Frontal cortex (tissue), 4 donors: ENCODE data around the gene PEPD. TPM values are rescaled to one million over a fixed set of nuclear protein-coding genes. Genes with fewer than 3 reads are reported as not detected.

Experiments used
- DNase-seq, 2 donors: peaks; one replicate each; pipeline ENCODE4 v3.0.0; 2012; ENCODE audit warnings: low spot score in 2 of 2
- FAIRE-seq: peaks from 2 replicates; lab custom pipeline; 2012; peaks lifted over from hg19 to GRCh38; lab: Jason Lieb, UNC
- total RNA-seq: library from RNA; depleted of rRNA; stranded (reverse); fragments of >200 nt; gene quantifications from one replicate; pipeline ENCODE4 v1.2.3, GENCODE V29; 2014
- donor health status: control.
- donor health status: control.
- donor health status: control.

The PEPD gene
- total RNA-seq, 1 donor from 2014 or later = 28.1 TPM

DNA sequence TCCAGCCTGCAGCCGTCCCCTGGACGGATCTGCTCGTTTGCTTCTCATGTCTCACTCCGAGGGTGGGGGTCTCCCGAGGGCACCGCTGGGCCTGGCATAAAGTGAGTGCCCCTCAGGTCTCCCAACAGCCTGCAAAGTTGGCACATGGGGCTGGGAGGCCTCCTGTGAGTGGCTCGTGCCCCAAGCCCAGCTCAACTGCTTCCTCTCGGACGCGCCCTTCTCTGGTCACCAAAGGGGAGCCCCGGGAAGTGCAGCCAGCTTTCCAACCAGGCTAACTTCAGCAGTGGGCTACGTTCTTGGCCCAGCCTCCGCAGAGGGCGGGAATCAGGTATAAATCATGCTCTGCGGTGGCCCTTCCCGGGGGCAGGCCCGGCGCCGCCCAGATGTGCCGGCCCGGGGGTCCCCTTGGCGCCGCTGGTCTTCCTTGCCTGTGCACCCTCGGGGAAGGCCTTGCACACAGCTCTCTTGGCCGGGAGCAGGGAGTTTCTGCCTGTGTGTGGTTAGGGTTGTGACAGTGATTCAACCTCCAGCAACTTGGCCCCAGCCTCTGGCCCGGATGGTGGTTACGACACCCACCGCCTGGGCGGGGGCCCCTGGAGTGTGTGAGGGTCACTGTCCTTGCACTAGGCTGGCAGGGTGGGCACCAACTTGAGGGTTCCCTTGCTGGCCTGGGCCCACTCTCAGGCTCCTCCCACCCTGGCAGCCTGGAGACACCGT lies 127.4 kb downstream of the PEPD start:
- DNase-seq = peak in 1 of 2 donors; percentile 15
- no peak for FAIRE-seq

- DNase-seq (peak in 1 of 2 donors; percentile 26), FAIRE-seq (no peak)
Observed at GRCh38 chr19:33393286-33394005, 128.1 kb downstream of the PEPD start.

GRCh38 chr19:33392341-33393285 lies 129.0 kb downstream of the PEPD start:
- FAIRE-seq = no peak
- peak; percentile 28 to 42 for DNase-seq

- DNase-seq (peak; percentile 24 to 29), FAIRE-seq (no peak)
Observed at GRCh38 chr19:33391631-33392249, 129.9 kb downstream of the PEPD start.

- DNase-seq (peak in 1 of 2 donors; percentile 14), FAIRE-seq (no peak)
Observed at GRCh38 chr19:33390908-33391630, 130.5 kb downstream of the PEPD start.

DNA sequence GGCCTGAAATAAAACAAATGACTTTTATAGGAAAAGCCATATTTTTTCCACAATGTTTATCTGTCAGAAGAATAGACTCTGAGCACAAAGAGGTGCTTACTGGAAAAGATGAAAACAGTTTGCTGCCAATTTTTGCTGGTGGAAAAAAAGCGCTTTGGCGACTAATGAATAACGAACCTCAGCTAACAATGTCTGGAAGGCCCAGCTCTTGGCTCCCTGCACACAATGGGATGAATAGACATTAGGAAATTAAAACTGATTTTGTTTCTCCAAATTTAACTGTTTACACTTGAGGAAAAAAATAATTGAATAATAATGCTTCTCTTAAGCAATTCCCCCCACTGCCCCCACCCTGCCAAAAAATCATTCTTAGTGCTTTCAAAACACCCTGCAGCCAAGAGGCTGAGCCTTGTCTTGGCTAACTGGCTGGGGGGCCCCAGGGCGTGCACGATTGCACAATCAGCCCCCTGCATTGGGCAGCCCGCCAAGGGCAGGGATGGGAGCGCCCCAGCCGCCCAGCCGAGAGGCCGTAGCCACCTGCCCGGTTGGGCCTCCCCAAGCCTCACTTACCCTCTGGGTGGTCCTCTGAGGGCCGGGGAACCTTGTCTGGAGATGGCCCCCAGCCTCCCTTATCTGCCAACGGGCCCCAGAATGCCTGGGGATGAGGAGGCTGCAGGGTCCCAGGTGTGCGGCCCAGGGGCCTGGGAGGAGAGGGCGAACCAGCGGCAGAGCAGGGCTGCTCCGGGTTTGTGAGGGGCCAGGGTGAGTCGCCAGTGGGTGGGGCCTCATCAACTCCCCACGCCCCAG lies 131.3 kb downstream of the PEPD start:
- peak; percentile 64 for FAIRE-seq
- DNase-seq = peak; percentile 62 to 81

DNA sequence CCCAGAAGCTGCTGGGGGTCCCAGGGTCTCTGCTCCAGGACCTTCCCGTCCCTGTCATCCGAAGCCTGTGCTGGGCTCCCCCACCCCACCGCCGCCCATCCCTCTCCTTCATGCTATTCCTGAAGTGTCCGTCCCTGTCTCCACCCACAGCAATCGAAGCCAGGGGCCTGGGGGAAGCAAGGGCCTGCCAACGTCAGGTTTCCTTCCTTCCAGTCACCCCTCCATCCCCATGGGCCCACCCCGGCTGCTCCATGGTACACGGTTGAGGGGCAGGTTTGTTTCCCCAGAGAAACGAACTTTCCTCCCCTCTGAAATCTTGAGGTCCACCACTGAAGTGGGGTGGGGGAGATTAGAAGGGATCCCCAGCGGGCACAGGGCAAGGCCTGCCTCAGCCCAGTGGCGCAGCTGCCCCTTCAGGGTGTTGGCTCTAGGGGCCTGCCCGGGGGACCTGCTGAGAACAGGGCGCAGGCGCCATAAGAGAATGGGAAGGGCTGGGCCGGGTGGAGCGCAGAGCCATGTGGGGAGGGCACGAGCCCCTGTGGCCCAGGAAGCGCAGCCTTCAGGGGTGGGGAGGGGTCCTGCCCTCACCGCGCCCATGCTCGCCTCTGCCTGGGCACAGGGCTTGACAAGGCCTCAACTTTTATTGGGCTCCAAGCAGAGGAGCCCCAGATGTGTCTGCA lies 132.0 kb downstream of the PEPD start:
- FAIRE-seq = no peak
- peak in 1 of 2 donors; percentile 19 for DNase-seq

DNA sequence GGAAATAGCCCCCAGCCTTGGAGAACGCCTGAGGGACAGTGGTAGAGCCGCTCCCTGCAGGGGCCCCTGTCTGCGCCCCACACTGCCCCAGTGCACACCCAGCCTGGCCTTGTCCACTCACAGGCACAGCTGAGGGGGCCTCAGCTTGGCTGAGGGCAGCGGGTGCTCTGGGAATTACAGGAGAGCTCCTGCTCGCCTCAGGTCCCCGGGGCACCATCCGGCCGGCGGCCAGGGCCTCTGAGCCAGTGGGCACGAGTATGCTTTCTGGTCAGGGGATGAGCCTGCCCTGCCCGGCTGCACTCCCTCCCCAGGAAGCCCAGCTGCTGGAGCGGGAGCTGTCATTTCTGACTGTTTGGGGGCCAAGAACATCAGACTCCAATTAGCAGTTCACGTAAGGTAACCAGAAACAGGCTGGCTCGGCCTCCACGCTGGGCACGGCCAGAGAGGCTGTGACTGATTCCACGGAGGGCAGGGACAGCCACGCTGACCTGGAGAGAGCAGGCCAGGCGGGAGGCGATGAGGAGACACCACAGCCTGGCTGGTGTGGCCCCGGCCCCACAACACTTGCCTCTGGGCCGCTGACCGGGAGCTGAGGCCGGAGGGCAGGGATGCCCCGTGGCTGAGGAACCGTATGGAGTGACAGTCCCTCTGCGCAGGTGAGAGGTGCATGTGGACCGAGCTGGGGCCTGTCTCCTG lies 132.7 kb downstream of the PEPD start:
- no peak for FAIRE-seq
- DNase-seq = peak; percentile 21 to 43

DNA sequence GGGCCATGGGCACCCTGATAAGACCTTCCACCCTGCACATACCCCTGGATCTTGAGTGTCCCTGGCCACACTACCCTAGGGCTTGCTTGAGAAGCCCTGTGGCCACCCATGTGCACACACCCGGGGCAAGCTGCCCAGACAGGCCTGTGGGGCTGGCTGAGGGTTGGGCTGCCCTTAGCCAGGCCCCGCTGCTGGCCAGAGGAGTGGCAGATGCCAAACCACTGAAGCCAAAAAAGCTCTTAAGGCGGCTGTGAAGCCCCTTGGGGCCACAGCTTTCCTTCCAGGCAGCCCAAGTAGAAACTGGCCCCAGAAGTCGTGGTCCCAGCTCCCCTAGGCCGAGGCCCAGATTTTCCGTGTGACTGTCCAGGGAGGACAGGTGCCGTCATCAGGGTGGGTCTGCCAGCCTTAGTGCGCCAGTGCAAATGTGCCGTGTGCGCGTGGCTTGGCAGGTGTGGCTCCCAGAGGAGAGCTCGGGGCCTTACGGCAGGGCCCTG lies 133.3 kb downstream of the PEPD start:
- FAIRE-seq (no peak), DNase-seq (peak; percentile 21 to 39)

DNA sequence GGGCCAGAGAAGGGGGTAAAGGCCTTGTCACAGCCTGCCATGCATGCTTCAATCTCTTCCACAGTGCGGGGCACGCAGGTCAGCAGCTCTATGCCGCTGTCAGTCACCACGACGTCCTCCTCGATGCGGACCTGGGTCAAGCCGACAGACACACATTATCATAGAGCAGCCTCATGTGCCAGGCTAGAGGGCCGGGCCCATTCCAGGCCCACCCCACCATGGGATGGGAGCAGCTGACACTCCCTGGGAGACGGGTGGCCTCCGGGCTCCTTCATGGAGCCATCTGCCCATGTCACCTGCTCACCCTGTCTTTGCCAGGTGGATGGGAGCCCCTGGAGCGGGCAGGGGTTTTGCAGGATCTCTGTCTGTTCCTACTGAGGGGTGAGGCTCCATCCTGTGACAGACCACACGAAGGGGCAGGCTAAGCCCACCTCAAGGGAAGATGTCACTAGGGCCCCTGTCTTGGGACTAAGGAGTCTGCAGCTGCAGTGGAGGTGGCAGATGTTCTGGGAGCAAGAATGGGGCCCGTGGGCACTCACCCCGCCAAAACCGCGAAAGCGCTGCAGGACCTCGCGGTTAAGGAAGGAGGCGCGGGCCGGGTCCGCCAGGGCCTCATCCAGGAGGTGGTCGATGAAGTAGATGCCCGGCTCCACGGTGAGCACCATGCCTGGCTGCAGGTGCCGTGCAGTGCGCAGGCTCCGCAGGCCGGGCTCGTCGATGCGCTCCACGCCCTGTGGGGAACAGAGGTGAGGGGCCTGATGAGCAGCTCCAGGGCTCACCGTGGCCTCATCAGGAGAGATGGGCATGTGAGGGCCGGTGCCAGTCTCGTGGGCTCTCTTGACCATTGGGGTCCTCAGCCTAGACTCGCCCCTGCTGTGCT lies 134.0 kb downstream of the PEPD start:
- FAIRE-seq (no peak), DNase-seq (no peak)

GRCh38 chr19:33386361-33386858 lies 135.2 kb downstream of the PEPD start:
- FAIRE-seq (no peak), DNase-seq (no peak)

DNA sequence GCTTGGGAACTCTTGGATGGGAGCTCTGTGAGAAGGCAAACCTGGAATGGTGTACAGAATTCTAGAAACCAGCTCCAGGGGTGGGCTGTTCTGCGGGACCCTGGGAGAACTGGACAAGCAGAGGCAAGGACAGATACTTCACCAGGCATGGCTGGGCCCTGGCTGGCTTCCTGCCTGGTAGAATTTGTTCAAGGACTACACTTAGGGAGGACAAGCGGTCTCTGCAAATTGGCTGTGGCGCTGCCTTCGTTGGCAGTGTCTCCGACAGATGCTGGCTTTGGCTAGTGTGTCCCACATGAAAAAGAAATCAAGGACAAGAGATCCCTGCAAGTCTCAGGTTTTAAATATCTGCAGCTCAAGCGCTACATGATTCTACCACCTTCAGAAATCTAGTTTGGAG lies 135.6 kb downstream of the PEPD start:
- FAIRE-seq = no peak
- peak in 1 of 2 donors; percentile 11 for DNase-seq

DNA sequence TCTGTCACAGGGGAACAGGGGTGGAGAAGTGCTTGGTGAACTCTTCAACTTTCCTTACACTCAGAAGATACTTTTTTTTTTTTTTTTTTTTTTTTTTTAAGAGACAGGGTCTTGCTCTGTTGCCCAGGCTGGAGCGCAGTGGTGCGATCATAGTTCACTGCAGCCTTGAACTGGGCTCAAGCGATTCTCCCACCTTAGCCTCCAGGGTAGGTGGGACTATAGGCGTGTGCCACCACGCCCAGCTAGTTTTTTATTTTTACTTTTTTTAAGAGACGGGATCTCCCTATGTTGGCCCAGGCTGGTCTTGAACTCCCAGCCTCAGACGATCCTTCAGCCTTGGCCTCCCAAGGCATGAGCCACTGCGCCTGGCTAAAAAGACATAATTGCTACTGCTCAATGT lies 136.6 kb downstream of the PEPD start:
- FAIRE-seq (no peak), DNase-seq (no peak)

DNA sequence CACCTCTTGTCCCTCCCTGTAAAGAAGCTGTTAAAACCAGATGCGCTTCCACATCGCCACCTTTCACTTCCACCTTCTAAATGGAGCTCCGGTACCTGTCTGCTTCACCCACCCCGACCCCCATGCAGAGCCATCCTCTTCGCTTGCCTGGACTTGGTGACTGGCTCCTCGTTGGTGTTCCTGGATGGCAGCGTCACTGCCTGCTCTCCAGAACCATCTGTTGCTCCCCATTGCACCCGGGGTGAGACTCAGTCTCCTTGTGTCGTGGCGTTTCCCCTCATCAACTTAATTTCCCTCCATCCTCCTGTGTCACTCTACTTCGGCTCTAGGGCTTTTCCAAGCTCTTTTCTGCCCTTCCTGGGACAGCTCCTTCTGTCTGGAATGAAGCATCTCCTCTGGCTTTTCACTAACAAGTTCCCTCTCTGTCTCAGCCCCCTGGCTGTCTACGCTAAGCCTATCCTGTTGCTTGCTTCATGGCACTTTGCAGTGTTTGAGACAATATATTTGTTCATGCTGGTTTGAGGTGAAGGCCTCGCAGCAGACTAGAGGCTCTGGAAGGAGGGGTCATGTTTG lies 137.8 kb downstream of the PEPD start:
- no peak for DNase-seq
- no peak for FAIRE-seq

DNA sequence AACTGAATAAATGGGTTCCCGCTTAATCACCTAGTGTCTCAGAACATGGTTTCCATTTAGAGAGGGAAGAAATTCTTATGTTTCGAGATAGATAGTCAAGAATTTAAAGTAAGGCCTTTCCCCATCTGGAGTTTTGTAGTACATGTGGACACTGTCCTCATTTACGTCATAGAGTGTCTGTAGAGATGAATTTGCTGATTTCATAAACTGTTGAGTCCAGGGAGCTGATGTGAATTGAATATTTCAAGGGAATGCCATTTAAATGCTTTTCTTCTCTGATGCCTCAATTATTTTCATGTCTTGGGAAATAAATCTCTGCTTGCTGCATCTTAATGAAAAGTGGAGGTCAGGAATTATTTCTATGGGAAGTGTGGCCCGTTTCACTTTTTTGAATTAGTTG lies 138.6 kb downstream of the PEPD start:
- FAIRE-seq = no peak
- no peak for DNase-seq

DNA sequence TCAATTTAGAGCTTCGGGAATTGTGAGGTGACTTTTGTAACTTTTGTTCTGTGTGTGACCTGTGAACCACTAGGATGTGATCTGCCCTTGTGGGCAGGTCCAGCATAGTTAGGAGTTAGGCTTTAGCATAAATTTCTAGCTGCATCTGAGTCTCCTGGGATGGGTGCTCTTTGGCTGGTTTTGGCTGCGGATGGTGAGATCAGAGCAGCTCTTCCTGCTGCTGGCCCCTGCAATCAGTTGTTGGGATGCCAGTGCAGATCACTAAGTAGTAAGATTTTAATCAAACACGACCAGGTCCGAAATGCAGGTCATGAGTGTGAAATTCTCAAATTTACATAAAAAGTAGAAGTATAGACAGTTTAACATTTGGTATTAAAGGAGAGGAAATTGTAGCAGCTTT lies 139.6 kb downstream of the PEPD start:
- FAIRE-seq (no peak), DNase-seq (no peak)
